Renal cortical epithelial cell (primary cell): ENCODE data around the gene LTF. TPM values are rescaled to one million over a fixed set of nuclear protein-coding genes. Genes with fewer than 3 reads are reported as not detected.
"Not testable (repeated sequence)": the region's sequence is repeated elsewhere in the genome, so short reads cannot be mapped to it uniquely, and the experiment has no call there.

Experiments used
- DNase-seq: peaks from one replicate; pipeline ENCODE4 v3.0.0-alpha.2; 2011; ENCODE audit warnings: low read depth
- total RNA-seq: library from RNA; depleted of rRNA; stranded (reverse); fragments of >200 nt; gene quantifications from 2 replicates; pipeline ENCODE4 v1.2.3, GENCODE V29; 2014

Gene LTF
- total RNA-seq, 1 donor from 2014 or later: 299 TPM

- no peak for DNase-seq
These were observed 21.9 kb downstream of the LTF start for GRCh38 chr3:46442576-46443530.

- DNase-seq: no peak
These were observed 24.0 kb downstream of the LTF start for GRCh38 chr3:46440531-46441294.

GRCh38 chr3:46438831-46439230, 25.9 kb downstream of the LTF start:
- DNase-seq: no peak

- DNase-seq: no peak
These were observed 29.5 kb downstream of the LTF start for GRCh38 chr3:46435081-46435726.

GRCh38 chr3:46433841-46434240, 30.9 kb downstream of the LTF start:
- DNase-seq: no peak

GRCh38 chr3:46433118-46433517, 31.6 kb downstream of the LTF start:
- not testable (repeated sequence) for DNase-seq

- not testable (repeated sequence) for DNase-seq
These were observed 32.8 kb downstream of the LTF start for GRCh38 chr3:46431905-46432304.

GRCh38 chr3:46430879-46431278, 33.8 kb downstream of the LTF start:
- DNase-seq: not testable (repeated sequence)

- DNase-seq: no peak
These were observed 35.0 kb downstream of the LTF start for GRCh38 chr3:46429671-46430070.

- DNase-seq: no peak
These were observed 35.5 kb downstream of the LTF start for GRCh38 chr3:46429250-46429649.

- peak; percentile 18 for DNase-seq
These were observed 36.5 kb downstream of the LTF start for GRCh38 chr3:46427916-46428833.

GRCh38 chr3:46427404-46427803, 37.3 kb downstream of the LTF start:
- not testable (repeated sequence) for DNase-seq

- DNase-seq: not testable (repeated sequence)
These were observed 38.2 kb downstream of the LTF start for GRCh38 chr3:46426476-46426875.

GRCh38 chr3:46423588-46423987, 41.1 kb downstream of the LTF start:
- peak; percentile 78 for DNase-seq

- DNase-seq: no peak
These were observed 42.1 kb downstream of the LTF start for GRCh38 chr3:46422617-46423016.

- no peak for DNase-seq
These were observed 43.8 kb downstream of the LTF start for GRCh38 chr3:46420931-46421330.

- no peak for DNase-seq
These were observed 44.9 kb downstream of the LTF start for GRCh38 chr3:46419816-46420215.

- no peak for DNase-seq
These were observed 46.7 kb downstream of the LTF start for GRCh38 chr3:46417841-46418611.

- no peak for DNase-seq
These were observed 47.7 kb downstream of the LTF start for GRCh38 chr3:46416811-46417510.
